GM19240 (cell line): Measurements from ENCODE around the gene ROMO1.
"Not testable (repeated sequence)": the region's sequence is repeated elsewhere in the genome, so short reads cannot be mapped to it uniquely, and the experiment has no call there.

Source experiments
- DNase-seq: peaks from one replicate; pipeline ENCODE4 v3.0.0; 2011; ENCODE audit warnings: low spot score; ENCODE audit not compliant: insufficient read length

ROMO1 gene

DNA sequence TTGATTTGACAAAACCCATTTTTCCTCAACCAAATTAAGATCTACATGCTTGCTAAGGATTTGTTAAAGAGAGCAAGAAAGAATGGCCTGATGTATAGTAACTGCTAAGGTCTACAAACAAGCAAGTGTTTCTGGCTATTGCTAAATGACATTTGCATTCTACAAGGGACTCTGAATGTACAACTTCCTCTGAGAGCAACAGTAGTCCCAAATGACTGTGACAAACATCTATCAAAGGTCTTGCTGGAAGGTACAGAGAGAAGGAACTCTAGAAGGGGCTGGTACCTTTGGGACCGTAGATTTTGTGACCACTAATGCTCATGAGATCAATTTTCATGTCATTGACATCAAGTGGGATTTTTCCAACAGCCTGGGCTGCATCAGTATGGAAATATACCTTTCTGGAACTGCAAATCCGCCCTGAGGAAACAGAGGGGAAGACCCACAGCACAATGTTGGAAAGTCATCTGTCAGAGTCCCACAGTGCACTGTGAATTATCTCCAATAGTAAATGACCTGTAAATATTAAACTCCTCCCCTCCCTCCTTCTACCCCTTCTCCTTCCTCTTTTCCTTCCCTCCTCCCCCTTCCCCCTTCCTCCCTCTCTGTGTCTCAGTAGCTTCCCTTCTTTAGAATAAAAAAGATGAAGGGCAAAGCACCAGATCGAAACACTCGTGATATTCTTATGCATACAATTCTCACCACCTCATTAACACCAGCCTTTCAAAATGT lies 18.6 kb upstream of the ROMO1 start:
- no peak for DNase-seq

DNA sequence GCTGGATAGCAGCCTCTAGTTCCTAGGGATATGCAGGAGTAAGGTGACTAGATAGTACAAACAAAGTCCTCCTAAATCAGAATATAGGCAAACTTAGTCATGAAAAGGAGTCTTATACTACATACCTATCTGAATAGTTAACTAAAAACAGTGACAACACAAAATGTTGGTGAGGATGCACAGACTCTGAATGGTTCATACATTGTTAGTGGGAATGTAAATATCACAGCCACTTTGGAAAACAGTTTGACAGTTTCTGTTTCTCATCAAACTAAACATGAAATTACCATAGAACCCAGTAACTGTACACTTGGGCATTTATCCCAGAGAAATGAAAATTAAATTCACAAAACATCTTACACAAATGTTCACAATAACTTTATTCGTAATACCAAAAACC lies 17.2 kb upstream of the ROMO1 start:
- DNase-seq, result no peak

DNA sequence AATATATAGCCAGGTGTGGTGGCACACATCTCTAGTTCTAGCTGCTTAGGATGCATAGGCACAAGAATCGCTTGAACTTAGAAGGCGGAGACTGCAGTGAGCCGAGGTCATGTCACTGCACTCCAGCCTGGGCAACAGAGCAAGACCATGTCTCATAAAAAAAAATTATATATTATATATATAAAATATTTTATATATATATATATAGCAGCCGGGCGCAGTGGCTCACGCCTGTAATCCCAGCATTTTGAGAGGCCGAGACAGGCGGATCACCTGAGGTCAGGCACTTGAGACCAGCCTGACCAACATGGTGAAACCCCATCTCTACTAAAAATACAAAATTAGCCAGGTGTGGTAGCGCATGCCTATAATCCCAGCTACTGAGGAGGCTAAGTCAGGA lies 13.8 kb upstream of the ROMO1 start:
- not testable (repeated sequence) for DNase-seq

DNA sequence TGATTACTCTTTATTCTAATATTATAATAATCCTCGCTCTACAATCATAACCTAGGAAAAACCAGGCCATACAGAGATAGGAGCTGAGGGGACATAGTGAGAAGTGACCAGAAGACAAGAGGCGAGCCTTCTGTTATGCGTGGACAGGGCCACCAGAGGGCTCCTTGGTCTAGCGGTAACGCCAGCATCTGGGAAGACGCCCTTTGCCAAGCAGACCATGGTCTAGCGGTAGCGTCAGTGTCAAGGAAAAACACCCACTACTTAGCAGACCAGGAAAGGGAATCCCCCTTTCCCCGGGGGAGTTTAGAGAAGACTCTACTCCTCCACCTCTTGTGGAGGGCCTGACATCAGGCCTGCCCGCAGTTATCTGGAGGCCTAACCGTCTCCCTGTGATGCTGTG lies 12.3 kb upstream of the ROMO1 start:
- not testable (repeated sequence) for DNase-seq

DNA sequence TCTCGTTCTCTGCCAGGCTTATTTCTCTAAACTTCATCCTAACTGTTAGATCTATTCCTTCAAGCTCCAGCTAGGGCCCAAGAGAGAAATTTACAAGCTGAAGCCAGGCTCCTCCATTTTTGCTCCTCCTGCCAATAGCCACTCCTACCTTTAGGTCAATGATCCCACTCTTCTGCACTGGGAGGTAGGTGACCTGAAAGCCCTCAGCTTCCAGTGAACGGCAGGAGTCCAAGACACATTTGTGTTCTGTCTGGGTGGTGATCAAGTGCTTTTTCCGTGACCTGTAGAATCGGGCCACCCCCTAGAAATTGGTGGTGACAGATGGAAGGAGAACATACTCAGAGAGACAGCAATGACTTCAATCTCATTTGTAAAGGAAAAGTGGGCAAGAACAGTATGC lies 8.9 kb upstream of the ROMO1 start:
- no peak for DNase-seq

DNA sequence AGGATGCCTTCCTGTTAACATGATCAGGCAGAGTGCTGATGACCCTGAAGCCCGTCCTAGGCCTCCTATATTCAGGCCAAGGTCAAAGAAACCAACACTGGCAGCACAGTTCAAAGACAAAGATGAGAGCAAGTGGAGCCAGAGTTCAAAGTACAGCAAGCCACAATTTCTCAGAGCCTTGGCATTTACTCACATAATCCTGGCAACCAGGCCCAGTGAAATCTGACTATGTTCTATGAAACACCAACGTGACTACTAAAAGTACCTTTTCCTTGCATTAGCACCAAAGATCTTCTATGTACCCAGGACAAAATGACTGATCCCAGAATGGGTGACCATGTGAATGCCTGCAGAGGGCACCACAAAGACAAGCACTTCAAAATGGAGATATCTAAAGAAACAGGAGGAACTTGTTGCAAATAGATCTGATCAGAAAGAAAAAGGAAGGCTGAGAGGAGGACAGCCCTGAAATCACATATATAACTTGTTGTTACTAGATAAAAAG lies 3.9 kb upstream of the ROMO1 start:
- no peak for DNase-seq

DNA sequence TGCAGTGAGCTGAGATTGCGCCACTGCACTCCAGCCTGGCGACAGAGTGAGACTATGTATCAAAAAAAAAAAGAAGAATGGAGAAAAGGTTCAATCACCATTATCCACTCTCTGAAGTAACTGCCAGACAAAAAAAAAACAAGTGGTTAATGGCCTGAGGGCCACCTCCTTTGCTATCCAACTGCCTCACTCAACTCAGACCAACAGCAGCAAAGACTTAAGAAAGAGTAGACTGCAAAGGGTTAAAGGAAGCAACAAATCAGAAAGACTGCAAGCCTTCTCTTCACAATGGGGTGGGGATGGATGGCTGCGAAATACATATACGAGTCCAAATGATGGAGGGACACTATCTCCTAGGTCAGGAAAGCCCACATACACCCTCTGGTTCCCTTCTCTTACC lies 3.2 kb upstream of the ROMO1 start:
- no peak for DNase-seq

DNA sequence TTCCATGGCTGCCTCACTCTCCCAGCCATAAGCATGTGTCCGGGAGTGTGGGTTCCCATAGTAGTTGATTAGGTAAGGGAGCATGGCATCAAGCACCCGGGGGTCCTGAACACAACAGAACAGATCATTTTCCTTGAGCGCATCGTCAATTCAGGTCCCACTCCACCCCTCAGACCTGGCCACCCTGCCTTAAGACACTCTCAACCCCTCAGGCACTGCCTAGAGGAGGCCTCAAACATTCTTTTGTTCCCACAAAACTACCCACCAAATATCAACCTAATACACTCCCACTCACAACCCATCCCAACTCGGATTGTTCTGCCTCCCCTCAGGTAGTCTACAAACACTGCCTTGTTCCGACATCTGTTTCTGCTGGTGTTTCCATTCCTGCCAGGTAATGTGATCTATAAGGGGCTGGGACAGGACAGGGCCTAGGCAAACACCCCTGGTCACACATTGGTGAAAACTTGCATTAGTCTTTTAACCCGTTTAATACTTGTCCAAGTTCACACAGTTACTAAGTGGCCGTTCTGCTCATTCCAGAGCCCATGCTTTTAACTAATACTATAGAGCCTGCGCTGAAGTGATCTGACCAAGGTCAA lies 1.4 kb upstream of the ROMO1 start:
- DNase-seq, result no peak

DNA sequence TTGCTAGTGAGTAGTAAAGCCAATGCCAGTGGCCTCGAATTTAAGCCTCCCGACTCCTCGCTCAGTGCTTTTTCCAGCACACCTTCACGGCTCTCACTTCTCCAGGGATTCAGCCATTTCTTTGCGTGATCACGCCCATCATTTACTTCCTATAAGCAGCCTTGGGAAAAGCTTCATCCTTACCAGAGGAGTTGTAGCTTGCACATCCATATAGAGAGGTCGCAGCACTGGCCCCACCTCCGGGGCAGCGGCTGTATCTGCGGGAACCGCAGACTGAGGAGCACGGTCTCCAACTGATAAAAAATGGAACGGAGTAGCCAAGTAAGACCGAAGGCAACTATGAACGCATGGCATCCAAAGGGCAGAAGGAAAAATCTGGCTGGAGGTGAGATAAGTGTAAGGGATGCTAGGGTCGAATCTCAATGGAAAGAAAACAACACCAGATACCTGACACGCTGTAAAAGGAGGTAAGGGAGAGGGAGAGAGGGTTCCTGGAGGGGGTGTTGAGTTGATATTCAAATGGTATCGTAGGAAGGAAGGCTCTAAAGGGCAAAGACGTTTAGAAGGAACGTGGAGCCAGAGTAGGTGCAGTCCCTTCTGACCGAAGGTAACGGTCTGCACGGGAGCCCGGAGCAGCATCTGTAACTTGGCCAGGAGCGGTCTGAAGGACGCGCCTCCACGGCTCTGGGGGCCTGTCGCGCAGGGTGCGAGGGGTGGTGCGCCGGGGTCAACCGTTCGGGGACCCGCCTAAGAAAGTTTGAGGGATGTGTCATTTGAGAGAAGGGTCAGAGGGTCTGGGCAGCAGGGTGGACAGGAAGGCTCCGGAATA lies 693 bp upstream of the ROMO1 start:
- DNase-seq, result no peak

DNA sequence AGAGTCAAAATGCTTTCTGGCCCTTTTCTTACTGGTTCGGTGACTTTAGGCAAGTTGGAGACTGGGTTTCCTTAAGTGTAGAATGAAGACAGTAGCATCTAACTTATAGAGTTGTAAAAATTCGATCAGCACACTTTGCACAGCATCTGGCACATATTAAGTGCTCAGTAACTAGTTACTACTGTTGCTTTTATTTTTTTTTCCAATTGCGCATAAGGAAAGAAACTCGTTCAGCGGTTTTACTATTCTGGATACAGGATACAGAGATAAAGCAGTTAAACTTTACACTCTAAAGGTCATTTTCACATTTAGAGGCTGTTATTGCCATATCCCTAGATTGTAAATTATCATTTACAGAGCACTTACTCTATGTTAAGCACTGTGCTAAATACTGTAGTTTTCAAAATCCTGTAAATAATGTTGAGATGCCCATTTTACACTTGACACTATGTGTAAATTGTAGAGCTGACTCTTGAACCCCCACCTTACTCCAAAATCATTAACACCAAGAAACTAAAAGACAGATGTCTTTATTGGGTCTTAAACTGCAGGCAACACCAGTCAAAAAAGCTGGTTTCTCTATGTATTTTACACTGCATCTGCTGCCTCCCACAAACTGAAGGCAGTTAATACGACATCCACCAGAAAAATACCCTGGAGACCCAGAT lies 886 bp downstream of the ROMO1 start:
- DNase-seq, result no peak

DNA sequence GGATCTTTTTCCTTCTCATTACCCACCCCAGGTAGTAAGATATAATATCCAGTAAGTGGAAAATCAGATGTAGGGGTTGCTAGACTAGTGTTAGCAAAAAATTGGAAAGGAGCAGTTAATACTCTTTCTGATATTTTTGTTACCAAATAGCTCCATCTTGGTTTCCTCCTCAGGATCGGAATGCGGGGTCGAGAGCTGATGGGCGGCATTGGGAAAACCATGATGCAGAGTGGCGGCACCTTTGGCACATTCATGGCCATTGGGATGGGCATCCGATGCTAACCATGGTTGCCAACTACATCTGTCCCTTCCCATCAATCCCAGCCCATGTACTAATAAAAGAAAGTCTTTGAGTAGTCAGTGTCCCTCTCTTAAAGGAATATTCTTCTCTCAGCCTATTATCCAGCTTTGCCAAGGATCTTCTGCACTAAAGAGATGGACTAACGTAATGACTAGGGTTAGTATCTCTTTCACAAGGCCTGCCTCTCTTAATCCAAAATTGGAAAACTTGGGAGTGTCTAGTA lies 1.5 kb downstream of the ROMO1 start:
- no peak for DNase-seq

DNA sequence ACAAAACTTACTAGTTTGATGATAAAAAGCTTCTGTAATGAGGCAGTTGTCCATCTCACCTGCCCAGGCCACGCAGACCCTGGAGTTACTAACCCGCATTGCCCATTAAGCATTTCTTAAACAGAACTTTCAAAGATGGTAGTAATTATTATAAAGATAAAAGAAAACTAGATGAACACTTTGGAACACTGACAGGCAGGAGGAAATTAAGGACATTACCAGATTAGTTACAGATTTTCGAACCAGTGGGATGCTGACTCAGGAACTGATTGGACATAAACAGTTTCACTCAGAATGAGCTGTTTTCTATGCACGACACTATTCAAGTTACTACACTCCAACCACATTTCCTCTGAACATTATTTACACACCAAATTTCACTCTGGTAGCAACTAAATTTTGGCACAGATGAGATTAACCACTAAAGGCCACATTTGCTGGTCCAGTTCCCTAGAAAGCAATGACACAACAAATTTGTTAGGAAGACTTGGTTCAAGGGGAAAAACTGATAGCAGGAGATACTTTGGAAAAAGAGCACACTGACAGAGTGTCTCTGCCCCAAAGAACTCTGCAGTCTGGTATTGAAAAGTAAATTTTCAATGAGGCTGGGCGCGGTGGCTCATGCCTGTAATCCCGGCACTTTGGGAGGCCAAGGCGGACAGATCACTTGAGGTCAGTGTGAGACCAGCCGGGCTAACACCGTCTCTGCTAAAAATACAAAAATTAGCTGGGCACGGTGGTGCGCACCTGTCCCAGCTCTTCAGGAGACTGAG lies 3.0 kb downstream of the ROMO1 start:
- no peak for DNase-seq

DNA sequence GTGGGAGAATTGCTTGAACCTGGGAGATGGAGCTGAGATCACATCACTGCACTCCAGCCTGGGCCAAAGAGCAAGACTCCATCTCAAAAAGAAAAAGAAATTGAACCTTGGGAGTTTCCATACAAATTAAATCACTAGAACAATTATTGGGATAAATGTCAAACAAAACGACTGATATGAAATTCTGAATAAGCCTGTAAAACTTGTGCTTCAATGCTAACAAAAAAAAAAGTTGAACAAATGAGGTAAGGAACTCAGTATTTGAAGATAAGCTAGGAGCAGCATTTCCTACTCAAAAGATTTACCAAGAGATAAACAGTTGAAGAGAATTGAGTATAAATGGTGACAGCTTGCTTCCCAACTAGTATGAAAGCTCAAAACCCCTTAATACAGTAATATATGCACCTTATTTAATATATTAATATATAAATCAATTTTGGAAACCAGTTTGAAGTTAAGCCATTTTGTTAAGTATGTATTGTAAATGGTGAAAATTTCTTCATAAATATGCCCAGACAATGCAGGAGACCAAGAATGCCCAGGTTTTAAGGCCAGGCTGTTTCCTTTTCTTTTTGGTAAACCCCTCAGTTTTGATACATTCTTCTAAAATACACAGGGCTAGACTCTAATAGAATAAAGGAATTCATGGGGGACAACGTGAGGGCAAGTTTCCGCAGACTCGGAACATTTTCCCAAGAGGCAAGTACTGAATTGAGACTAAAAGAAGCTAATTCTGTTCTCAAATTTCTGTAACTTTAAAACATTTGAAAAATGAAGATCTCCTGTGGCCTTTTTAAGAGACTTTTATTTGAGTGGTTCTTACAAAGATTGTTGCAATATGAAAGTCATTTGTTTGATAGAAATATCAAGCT lies 3.9 kb downstream of the ROMO1 start:
- DNase-seq, result no peak

DNA sequence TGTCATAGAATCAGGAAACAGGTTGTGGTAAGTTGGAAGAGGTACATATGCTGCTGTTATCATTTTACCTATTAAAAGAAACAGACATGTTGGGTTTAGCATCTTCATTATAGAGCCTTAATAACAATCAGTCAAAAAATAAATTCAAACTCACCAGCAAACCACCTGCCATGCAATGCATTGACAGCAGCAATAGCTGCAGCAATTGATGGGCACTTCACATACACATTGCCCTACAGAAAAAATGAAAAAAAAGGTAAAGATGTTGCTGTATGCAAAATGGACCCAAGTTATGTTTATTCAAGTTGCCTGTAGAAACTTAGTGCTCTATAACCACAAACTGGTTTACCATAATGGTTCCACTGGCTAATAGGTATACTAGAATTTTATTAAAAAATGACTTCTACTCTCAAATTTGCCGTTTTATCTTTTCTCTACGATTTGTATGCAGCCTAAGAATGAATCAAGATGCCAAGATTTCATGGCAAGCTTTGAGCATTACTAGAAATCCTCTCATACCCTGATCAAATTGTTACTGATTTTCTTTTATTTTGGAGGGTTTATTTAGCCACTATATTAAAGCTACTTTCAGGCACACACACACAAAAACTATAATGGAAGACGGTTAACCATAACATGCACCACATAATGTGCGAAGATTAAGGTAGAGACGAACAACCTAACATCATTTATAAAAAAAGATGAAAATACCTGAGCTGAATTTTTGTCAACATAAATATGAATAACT lies 5.5 kb downstream of the ROMO1 start:
- no peak for DNase-seq

DNA sequence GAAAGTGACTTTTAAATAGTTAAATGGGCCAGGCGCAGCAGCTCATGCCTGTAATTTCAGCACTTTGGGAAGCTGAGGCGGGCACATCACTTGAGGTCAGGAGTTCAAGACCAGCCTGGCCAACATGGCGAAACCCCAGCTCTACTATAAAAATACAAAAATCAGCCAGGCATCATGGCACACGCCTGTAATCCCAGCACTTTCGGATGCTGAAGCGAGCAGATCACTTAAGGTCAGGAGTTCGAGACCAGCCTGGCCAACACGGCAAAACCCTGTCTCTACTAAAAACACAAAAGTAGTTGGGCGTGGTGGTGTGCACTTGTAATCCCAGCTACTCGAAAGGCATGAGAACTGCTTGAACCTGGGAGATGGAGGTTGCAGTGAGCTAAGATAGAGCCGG lies 6.7 kb downstream of the ROMO1 start:
- DNase-seq, result not testable (repeated sequence)

DNA sequence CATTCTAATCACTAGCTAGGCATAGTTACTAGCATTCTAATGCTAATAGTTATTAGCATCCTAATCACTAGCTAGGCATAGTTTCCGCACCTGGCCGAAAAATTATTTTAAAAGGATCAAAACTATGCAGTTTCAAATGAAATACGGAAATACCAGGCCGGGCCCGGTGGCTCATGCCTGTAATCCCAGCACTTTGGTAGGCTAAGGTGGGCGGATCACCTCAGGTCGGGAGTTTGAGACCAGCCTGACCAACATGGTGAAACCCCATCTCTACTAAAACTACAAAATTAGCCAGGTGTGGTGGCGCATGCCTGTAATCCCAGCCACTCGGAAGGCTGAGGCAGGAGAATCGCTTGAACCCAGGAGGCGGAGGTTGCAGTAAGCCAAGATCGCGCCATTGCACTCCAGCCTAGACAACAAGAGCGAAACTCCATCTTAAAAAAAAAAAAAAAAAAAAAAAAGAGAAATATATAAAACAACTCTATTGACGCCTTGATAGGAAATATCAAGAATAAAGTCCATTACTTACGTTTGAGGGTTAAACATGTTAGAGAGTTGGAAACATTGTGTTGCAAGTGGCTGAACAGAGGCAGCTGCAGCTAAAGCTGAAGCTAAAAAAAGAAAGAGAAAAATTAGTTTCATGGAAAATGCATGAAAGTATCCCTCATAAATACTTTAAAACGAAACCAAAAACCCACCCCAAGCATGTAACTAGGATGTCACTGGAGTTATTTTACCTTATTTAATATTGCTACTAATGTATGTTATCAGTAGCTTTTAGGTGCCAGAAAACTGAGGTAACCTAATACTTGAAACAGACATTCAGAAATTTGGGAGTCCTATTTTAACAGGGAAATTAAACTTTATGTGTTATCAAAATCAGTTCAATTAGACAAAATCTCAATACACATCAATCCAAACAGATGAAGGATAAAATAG lies 7.7 kb downstream of the ROMO1 start:
- DNase-seq, result not testable (repeated sequence)

DNA sequence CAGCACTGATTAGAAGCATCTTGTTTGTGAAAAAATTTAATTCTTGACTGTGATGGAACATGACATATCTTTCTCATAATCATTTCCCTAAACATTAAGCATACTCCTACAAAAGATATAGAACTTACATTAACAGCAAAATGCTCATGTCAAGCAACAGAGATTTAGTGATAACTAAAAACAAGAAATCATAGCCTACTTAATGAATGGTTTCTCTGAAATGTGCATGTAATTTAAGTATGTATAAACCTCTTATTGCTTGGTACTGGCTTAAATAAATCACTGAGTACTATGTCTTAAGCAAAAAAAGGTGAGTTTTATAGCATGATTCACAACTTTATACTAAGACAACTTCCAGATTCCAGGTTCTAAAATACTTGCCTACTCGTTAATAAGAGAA lies 9.3 kb downstream of the ROMO1 start:
- no peak for DNase-seq

DNA sequence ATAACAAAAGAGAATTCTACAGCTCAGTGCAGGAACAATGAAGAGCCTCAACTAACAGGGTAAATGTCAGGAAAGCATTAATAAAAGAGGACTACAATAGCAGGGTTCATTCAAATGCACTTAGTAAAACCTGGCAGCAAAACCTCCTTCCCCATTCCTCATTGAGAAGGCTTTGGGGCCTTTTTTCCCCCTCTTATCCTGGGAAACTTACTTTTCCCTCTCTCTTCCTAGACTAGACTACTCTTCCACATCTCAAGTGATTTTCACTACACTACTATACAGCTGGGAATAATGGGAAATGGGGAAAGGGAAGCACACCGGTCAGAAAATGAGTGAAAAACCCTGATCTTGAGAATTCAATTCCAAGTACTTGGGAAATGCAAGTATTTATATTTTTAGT lies 10.1 kb downstream of the ROMO1 start:
- DNase-seq, result no peak
